ENCODE measurements around the gene BANP.

- TF ChIP-seq CTCF (conservative IDR thresholded peaks at IDR 0.05 in 1 of 2, IDR thresholded peaks at IDR 0.05 in 1 of 2; ENCODE audit: low read depth in 1 of 2, low read length in 2 of 2) (no peak), EZH2 (IDR thresholded peaks at IDR 0.05; ENCODE audit: low read length, missing control alignments) (no peak)
Observed at GRCh38 chr16:87966064-87966645, 14.9 kb downstream of the BANP start.

Data from fibroblast of lung (primary cell).